HG02642 (cell line): Measurements from ENCODE around the gene INS.

Experiments used
- ATAC-seq: cut with Tn5 transposase; IDR thresholded peaks from one replicate; pipeline ENCODE4 v1.9.1; 2021; ENCODE audit warnings: mild to moderate bottlenecking; ENCODE audit not compliant: unreplicated experiment, poor library complexity

Gene INS

DNA sequence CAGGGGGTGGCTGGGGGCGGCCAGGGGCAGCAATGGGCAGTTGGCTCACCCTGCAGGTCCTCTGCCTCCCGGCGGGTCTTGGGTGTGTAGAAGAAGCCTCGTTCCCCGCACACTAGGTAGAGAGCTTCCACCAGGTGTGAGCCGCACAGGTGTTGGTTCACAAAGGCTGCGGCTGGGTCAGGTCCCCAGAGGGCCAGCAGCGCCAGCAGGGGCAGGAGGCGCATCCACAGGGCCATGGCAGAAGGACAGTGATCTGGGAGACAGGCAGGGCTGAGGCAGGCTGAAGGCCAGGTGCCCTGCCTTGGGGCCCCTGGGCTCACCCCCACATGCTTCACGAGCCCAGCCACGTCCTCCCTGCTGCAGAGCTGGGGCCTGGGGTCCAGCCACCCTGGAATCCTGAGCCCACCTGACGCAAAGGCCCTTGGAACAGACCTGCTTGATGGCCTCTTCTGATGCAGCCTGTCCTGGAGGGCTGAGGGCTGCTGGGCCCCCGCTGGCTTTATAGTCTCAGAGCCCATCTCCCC, at the start of gene INS:
Gene INS (minus strand): TSS at position 474 of the 524 bp plus-strand sequence. CDS start 238 bp downstream, at position 236.
- no peak for ATAC-seq

DNA sequence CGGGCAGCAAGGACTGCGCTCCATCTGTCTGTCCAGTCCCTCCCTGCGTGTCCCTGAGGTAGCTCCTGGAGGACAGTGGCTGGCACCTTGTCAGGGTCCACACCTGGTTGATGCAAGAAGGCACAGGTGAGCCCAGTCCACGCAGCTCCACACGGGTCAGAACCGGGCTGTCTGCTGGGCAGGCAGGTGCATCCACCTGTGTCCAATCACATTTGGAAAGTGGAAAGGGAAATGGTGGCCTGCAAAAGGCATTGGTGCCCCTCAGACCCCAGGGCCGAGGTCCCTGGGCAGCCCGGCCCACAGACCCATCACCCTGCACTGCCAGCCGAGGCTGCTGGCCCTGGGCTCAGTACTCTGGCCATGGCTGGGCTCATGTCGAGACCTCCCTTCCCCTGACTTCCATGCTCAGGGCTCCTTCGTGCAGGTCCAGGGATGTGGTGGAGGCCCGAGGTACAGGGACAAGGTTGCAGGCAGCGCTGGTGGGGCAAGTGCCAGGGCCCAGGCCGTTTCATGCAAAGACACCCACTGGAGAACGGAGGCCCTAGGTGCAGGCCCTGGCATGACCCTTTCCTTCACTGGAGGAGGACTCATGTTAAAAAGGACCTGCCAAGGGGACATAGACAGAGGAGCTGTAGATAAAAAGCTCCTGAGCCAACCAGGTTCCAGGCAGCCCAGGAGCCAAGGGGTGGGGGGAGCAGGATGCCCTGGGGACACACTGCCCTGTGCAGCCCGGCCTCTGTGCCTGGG, 49.5 kb upstream of the INS start:
- ATAC-seq: no peak

DNA sequence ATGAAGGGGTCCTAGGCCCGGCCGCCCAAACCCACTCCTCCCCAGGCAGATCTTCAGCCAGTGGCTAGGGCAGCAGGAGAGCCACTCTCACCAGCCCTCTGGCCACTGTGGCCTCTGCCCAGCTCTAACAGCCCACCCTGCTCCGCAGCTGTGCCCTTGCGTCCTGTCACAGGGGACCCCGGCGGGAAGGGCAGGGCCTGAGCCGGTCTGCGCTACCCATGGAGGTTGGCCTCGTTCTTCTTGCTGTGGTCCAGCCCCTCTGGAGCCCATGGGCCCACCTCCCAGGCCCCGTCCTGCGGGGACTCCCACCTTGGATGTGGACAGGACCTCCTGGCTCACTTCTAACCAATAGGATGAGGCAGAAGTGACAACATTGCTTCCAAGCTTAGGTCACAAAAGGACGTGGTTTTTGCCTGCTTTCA, 48.9 kb upstream of the INS start:
- no peak for ATAC-seq

DNA sequence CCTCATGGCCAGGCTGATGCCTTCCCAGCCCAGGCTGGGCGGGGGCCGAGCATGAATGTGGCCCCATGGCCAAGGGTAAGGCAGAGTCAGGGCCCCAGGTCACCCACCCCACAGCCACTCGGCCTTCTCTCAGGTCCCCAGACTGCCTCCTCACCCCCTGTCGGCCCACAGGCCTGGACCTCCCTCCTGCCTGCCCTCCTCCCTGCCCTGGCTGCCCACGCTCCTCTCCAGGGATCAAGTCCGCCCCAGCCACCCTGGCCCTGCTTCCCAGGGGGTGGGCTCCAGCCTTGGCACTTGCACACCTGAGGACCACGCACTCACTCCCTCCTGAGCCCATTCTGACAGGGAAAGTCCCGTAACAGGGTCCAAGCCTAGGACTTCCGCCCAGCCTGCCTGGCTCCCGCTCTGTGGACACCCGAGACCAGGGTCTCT, 48.4 kb upstream of the INS start:
- ATAC-seq: no peak

DNA sequence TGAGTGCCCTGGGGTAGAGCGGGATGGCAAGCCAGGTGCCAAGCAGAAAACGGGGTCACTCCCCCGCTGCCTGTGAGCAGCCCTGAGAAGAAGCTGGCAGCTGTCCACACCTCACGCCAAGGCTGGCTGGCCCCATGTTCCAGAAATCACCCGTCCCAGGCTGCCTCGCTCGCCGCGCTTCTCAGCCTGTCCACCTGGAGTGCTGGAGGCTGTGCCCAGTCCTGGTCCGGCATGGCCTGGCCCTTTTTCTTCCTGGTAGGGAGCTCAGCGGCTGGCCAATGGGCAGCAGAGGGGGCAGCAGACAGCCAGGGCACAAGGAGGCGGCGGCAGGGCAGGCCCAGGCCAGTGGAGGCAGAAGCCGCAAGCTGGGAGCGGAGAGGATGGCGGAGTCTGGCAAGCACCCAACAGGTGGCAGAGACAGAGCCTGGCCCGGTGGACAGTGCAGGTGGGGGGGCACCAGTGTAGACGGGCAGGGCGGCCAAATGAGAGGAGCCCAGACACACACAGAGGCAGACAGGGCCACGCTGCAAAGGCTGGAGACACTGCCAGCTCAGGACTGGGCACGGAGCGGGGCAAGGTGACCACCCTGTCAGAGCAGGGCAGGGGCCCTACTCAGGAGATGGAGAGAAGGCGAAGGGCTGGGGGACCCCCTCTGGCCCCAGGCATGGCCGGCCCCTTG, 47.8 kb upstream of the INS start:
- ATAC-seq: no peak

DNA sequence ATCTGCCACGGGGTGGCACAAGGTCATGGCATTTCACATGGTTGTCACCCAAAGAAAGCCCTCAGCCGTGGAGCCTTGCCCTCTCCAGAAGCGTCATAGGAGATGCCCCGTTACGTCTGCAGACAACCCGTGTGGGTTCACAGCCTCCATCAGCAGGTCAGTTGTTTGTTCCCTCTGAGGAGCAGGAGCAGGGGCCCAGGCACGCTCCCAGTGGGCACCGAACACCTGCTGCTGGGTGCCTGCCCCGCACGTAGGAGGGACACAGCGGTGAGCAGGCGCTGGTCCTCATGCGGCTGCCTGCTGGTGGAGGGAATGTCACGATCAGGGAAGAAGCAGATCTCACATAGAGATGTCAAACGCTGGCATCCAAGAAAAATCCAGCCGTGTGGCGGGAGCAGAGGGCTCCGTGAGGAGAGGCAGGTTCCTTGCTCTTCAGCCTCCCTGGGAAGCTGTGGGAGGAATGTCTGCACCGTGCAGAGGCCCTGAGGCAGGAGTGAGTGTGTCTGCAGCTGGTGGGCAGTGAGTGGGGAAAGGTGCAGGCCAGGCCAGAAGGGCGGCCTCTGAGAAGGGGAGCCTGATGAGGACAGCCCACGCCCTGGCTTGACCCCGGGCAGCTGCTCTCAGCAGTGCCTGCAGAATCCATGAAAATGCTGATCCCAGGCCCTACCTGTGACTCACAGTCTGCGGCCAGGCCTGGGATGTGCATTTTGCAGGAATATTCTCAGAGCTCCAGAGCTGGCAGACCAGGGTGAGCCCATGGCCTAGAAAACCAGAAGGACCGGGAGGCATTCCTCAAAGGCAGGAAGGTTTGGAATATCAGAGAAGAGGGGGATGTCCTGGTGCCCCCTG, 47.0 kb upstream of the INS start:
- ATAC-seq: no peak

DNA sequence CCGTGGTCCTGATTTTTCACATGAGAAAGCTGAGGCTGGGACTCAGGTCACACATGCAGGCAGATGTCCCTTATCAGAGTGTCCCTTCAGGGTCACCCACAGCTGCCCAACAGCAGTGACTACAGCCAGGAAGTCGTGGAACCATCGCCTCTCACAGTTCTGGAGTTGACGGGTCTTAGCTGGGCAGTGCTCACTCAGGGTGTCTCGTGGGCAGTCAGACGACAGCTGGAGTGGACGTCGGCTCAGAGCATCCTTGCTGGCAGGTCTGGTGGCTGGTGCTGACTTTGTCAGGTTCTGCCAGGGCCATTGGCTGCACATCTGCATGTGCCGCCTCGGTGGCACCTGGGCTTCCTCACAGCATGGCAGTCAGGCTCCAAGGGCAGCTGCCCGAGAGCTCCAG, 46.2 kb upstream of the INS start:
- no peak for ATAC-seq

DNA sequence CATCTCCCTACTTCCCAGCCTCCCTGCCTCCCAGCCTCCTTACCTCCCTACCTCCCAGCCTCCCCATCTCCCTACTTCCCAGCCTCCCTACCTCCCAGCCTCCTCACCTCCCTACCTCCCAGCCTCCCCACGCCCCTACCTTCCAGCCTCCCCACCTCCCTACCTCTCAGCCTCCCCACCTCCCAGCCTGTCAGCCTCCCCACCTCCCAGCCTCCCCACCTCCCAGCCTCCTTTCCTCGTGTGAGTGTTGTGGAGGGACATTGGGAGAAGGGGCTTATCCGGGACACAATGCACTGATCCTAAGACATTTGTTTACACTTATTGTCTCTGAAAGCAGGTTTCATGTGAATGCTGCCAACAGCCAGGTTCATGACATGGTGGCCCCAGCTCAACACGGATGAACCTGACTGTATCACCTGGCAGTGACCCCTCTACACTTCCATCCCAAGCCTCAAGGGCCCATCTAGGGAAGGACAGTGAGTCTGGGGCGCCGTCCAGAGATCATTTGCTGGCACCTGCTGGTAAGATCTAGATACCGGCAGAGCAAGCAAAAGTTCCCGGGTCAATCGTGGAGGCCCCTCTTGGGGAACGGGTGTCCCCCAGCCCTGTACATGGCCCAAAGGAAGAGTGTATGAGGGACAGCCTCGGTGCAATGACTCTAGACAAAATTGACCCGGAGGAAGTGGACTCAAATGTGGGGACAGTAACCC, 45.1 kb upstream of the INS start:
- no peak for ATAC-seq

DNA sequence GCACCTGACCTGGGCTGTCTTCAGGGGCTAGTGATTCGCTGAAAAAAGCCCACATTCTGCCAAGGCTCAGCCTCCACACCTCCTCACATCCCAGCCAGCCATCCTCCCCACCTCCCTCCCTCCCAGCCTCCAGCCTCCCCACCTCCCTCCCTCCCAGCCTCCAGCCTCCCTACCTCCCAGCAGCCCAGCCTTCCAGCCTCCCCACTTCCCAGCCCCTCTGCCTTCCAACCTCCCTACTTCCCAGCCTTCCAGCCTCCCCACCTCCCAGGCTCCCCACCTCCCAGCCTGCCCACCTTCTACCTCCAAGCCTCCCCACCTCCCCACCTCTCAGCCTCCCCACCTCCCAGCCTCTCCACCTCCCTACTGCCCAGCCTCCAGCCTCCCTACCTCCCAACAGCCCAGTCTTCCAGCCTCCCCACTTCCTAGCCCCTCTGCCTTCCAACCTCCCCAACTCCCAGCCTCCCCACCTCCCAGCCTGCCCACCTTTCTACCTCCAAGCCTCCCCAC, 44.3 kb upstream of the INS start:
- ATAC-seq: no peak

DNA sequence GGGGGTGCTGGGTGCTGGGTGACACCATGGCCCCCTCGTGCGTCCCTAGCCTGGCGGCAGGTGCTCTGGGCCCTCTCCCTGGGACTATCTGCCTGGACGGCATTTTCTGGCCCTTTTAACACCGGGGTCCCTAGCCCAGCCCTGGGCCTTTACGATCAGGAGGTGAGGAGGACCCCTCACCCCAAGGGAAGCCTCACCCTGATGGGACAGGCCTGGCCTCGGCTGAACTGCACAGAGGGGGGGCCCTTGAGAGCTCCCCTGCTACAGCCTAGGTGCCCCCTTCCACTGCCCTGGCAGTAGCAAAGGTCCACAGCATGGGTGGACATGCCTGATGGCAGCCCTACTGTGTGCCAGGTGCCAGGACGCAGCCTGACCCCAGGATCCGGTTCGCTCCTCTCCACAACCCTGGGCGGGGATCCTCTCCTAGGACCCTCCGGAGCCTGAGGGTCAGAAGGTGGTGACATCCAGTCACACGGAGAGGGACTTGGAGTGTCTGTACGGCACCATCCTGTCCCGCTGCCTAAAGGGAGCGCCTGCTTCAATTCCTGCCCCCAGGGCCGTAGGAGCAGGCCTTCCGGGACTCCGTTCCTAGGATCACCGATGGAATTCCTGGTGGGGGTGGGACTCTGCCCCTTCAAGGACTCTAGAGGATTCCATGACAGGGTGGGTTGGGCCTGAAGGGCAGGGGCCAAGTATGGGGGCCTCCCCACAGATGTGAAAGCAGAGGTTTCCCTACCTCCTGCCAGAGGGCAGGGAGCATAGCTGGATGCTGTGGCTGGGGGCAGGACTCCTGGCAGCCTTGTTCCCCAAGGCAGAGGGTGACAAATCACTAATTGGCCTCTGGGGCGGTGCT, 43.6 kb upstream of the INS start:
- ATAC-seq: no peak

DNA sequence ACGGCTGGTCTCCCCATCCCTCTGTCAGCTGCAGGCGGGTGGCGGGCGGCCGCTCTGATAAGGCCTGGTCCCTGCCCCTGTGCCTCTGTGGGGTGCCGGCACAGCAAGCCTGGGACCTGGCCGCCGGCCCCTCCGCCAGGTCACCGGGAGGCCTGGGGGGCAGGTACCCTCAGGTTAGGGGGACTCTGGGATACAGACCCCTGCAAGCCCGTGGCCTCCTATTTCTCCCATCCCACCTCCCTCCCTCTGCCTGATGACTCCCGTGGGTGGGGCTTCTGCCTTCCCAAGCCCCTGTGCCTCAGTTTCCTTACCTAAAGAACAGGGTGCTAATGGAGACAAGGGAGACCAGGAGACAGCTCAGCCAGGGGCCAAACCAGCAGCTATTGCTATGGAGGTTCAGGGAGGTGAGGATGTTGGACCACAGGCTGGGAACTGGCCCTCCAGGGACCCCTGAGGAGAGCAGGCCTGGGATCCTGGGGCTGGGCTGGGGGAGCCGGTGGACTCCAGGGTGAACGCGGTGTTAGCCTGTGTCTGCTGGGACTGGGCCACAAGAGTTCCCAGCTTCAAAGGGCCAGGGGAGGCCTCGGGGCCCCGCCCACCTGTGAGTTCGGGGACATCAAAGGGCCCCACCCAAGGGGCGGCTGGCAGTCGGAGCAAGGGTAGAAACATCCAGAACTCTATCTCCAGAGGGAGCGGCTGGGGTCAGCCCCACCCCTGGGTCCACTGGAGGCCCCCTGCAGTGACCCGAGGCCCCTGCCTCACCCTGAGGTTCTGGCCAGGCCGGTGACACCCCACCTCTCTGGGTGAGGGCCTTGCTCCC, 42.6 kb upstream of the INS start:
- no peak for ATAC-seq

DNA sequence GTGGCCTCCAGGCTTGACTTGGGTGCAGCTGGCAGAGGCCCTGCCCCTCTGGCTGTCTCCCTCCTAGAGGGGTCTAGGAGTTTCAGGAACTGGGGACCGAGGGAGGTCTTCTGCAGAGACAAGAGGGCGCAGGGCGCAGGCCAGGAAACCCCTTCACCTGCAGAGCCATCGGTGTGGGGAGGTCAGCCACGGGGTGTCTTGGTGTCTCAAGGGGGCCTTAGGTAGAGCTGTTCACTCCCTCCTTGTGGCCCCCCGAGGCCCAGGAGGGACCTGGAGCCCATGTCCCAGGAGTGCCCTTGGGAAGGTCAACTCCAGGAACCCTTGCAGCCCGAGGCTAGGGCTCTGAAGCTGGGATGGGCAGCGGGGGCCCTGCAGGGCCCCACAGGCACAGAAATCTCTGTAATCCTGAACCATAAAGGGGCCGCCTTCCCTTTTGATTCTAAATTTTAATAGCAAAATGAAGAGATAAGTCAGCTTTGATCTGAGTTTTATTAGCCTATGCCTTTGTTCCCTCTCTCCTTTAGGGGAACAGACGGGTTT, 42.0 kb upstream of the INS start:
- ATAC-seq: no peak

DNA sequence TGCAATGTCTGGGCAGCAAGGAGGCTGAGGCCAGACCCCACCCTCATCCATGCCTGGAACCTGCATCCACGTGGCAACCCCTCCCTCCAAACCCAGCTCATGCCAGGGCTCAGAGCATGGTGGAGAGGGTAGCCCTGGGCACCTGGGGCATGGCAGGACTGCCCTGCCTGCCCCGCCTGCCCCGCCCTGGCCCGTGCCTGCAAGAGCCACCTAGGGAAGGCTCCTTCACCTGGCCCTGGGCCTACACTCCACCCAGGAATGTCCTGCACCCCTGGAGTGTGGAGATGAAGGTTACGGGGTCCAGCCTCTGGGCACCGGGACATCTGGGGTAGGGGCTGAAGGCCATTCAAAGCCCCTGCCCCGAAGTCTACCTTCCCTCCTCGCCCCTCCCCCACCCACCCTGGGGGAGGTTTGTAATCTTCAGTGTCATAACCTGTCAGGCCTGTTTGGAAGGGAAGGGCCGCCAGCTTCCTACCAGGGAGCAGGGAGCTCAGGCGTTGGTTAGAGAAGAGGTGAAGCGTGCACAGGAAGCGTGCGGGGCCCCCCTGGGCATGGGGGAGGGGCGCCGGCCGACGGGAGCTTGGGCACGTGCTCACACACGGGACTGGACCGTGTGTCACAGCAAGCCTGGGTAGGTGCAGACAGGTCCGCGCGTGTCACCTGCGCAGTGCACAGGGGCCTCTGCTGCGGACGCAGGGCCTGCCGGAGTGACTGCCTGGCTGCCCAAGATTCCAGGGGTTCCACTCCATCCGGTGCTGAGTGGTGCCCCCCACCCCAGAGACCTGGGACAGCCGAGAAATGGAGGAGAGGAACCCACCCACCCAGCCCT, 41.3 kb upstream of the INS start:
- no peak for ATAC-seq

DNA sequence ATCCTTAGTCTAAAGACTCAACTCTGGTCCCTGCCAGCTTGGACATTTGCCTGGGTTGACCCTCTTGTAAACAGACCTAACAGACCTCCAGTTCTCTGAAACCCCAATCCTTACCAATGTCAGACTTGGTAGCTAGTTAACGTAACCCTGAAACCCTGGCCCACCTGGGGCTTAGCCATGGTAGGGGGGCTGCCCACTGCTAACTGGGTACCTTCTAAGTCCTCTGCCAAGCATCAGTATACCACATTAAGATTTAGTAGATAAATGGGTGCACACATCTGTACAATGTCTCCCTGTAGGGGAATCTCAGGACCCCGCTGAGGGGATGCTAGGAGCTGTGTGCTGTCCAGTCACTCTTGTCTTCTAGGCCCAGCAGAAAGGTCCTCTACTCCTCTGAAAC, 40.5 kb upstream of the INS start:
- ATAC-seq: no peak

DNA sequence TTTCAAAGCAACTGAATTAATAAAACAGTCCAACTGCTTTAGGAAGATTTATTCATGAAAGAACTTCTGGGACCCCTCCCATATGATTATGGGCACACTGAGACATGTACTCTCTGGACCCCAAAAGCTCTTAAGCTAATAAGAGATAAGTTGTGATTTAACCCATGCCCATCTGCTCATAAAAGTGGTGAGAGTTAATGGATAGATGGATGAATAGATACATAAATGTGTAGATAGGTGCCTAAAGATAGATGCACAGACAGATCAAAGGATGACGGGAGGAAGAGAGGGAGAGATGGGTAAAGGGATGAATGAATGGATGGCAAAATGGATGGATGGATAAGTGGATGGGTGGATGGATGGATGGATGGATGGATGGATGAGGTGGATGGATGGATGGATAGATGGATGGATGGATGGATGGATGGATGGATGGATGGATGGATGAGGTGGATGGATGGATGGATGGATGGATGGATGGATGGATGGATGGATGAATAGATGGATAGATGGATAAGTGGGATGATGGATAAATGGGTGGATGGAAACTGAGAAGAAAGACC, 40.0 kb upstream of the INS start:
- ATAC-seq: no peak

DNA sequence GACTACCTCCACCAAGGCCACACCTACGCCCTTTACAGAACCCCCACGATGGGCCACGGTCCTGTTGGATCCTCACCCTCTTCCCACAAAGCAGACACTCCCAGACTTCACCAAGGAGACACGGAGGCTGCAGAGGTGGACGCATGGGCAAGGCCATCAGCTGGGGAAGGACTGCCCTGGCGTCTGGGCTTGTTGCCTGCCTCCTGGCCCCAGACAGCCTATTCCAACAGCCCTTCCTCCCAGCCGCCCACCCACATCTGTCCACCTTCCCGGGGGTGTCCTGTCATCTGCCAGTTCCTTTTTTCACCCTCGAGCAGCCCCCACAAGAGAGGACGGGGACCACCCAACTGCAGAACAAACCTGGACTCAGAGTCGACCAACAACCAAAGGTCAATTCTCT, 39.5 kb upstream of the INS start:
- no peak for ATAC-seq
